WTC11 (cell line): ENCODE results near the gene MGMT. TPM values are rescaled to one million over a fixed set of nuclear protein-coding genes. Genes with fewer than 3 reads are reported as not detected.

ENCODE experiments used
- ATAC-seq: fragments of 200-7000 bp; cut with Tn5 transposase; 2 replicates; pipeline ENCODE4 v1.10.0; 2021; ENCODE audit warnings: mild to moderate bottlenecking, moderate library complexity
- CTCF ChIA-PET: fragments of 300-600 bp; sonication (Branson Sonifier 250); formaldehyde crosslinking; loops from one replicate; lab custom pipeline; 2021; ENCODE audit warnings: antibody characterized with exemption; lab: Charles Lee
- POLR2A ChIA-PET: fragments of 350-600 bp; sonication (Branson Sonifier 250); formaldehyde crosslinking; loops from one replicate; lab custom pipeline; 2021; ENCODE audit warnings: antibody characterized with exemption; lab: Charles Lee
- DNase-seq: peaks from one replicate; pipeline ENCODE4 v3.0.0; 2021; ENCODE audit warnings: low spot score
- H3K27ac Mint-ChIP-seq: 2 replicates; pipeline ENCODE4 v1.8.0; 2021; ENCODE audit warnings: mixed read lengths
- H3K27me3 Mint-ChIP-seq: 2 replicates; pipeline ENCODE4 v1.8.0; 2021; ENCODE audit warnings: low read depth, mild to moderate bottlenecking, moderate library complexity, mixed read lengths
- H3K36me3 Mint-ChIP-seq: 2 replicates; pipeline ENCODE4 v1.8.0; 2021; ENCODE audit warnings: mixed read lengths
- H3K4me1 Mint-ChIP-seq: 2 replicates; pipeline ENCODE4 v1.8.0; 2022; ENCODE audit warnings: mixed read lengths
- H3K4me3 Mint-ChIP-seq: 2 replicates; pipeline ENCODE4 v1.8.0; 2021; ENCODE audit warnings: mild to moderate bottlenecking, moderate library complexity, mixed read lengths
- H3K9me3 Mint-ChIP-seq: 2 replicates; pipeline ENCODE4 v1.8.0; 2021; ENCODE audit warnings: mixed read lengths
- CREB1 ChIP-seq: sonication (generic); formaldehyde crosslinking; IDR thresholded peaks from 2 replicates; pipeline ENCODE4 v1.8.0; 2023; ENCODE audit warnings: mild to moderate bottlenecking, missing genetic modification reagents
- GRHL2 ChIP-seq: fragments of 250-450 bp; sonication (Bioruptor Pico); IDR thresholded peaks from 2 replicates; pipeline ENCODE4 v1.8.0; 2022; ENCODE audit warnings: mild to moderate bottlenecking, moderate library complexity; ENCODE audit not compliant: insufficient replicate concordance, severe bottlenecking
- GTF2I ChIP-seq: fragments of 250-450 bp; sonication (Bioruptor Pico); conservative IDR thresholded peaks from 2 replicates; pipeline ENCODE4 v1.4.0; 2021; ENCODE audit warnings: mild to moderate bottlenecking
- HMGA2 ChIP-seq: fragments of 250-450 bp; sonication (Bioruptor Pico); IDR thresholded peaks from 2 replicates; pipeline ENCODE4 v1.4.0; 2021; ENCODE audit warnings: mild to moderate bottlenecking, moderate library complexity
- IRF2 ChIP-seq: sonication (generic); formaldehyde crosslinking; IDR thresholded peaks from 2 replicates; pipeline ENCODE4 v1.8.0; 2022; ENCODE audit warnings: low read depth, missing genetic modification reagents, borderline replicate concordance
- KAT7 ChIP-seq: sonication (generic); formaldehyde crosslinking; IDR thresholded peaks from 2 replicates; pipeline ENCODE4 v1.8.1; 2023; ENCODE audit warnings: missing genetic modification reagents, mild to moderate bottlenecking, borderline replicate concordance
- MXD4 ChIP-seq: fragments of 250-450 bp; sonication (Bioruptor Pico); IDR thresholded peaks from 2 replicates; pipeline ENCODE4 v1.8.0; 2021; ENCODE audit warnings: mild to moderate bottlenecking, moderate library complexity, borderline replicate concordance
- NR1H2 ChIP-seq: sonication (generic); formaldehyde crosslinking; IDR thresholded peaks from 2 replicates; pipeline ENCODE4 v1.9.0; 2021; ENCODE audit warnings: mild to moderate bottlenecking, moderate library complexity, missing genetic modification reagents
- OVOL2 ChIP-seq: fragments of 250-450 bp; sonication (Bioruptor Pico); IDR thresholded peaks from 2 replicates; pipeline ENCODE4 v1.9.0; 2021; ENCODE audit warnings: mild to moderate bottlenecking, borderline replicate concordance
- PRRX2 ChIP-seq: fragments of 250-450 bp; sonication (Bioruptor Pico); IDR thresholded peaks from 2 replicates; pipeline ENCODE4 v1.8.0; 2021; ENCODE audit warnings: mild to moderate bottlenecking
- SMAD3 ChIP-seq: sonication (generic); formaldehyde crosslinking; IDR thresholded peaks from 2 replicates; pipeline ENCODE4 v1.8.0; 2022; ENCODE audit warnings: missing genetic modification reagents, mild to moderate bottlenecking, borderline replicate concordance
- SOX15 ChIP-seq: fragments of 250-450 bp; sonication (Bioruptor Pico); IDR thresholded peaks from 2 replicates; pipeline ENCODE4 v1.9.0; 2021; ENCODE audit warnings: mild to moderate bottlenecking
- SP1 ChIP-seq: sonication (generic); formaldehyde crosslinking; conservative IDR thresholded peaks from 2 replicates; pipeline ENCODE4 v1.8.1; 2022; ENCODE audit warnings: missing genetic modification reagents
- TEAD4 ChIP-seq: sonication (generic); formaldehyde crosslinking; IDR thresholded peaks from 2 replicates; pipeline ENCODE4 v1.8.0; 2022; ENCODE audit warnings: mild to moderate bottlenecking, missing genetic modification reagents
- ZNF263 ChIP-seq: sonication (generic); formaldehyde crosslinking; IDR thresholded peaks from 2 replicates; pipeline ENCODE4 v1.8.1; 2022; ENCODE audit warnings: low read depth, mild to moderate bottlenecking, moderate library complexity, missing genetic modification reagents
- ZNF416 ChIP-seq: fragments of 250-450 bp; sonication (Bioruptor Pico); IDR thresholded peaks from 2 replicates; pipeline ENCODE4 v1.9.0; 2021; ENCODE audit warnings: mild to moderate bottlenecking, inconsistent platforms
- total RNA-seq: library from RNA; stranded (reverse); gene quantifications from 3 replicates; pipeline ENCODE4 v1.2.3, GENCODE V29; 2021
- TF ChIP-seq, protein P1 (sequence below): sonication (generic); formaldehyde crosslinking; IDR thresholded peaks from 2 replicates; pipeline ENCODE4 v1.8.1; 2023; ENCODE audit warnings: mild to moderate bottlenecking, missing genetic modification reagents, moderate library complexity
- TF ChIP-seq, protein P2 (sequence below): sonication (generic); formaldehyde crosslinking; IDR thresholded peaks from 2 replicates; pipeline ENCODE4 v1.8.0; 2023; ENCODE audit warnings: missing genetic modification reagents, mild to moderate bottlenecking, borderline replicate concordance
- TF ChIP-seq, protein P3 (sequence below): sonication (generic); formaldehyde crosslinking; IDR thresholded peaks from 2 replicates; pipeline ENCODE4 v1.8.0; 2022; ENCODE audit warnings: mild to moderate bottlenecking, missing genetic modification reagents
- TF ChIP-seq, protein P4 (sequence below): fragments of 250-450 bp; sonication (Bioruptor Pico); IDR thresholded peaks from 2 replicates; pipeline ENCODE4 v1.9.0; 2021; ENCODE audit warnings: mild to moderate bottlenecking, borderline replicate concordance

The MGMT gene
- total RNA-seq, 1 experiment from 2014 or later: 11.8 TPM

DNA sequence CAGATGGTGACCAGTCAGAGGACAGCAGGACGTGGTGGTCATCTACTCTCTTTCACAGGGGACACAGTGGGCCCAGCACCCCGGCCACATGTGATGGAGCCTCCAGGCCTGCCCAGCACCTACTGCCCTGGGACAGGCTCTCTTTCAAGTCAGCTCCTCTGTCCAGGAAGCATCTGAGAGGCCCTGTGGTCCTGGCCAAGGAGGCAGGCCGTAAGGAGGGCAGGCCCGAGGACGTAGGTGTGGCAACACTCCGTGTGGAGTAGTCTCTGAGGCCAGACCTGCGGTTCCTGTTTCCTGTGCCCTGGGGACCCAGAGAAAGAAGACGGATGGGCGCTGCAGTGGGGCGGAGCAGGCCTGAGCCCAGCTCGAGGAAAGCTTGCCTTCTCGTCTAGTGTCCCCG is 317.9 kb downstream of the MGMT start:
- no peak for TF ChIP-seq CREB1 (CRISPR knock-in tag)
- TF ChIP-seq, protein P1, sequence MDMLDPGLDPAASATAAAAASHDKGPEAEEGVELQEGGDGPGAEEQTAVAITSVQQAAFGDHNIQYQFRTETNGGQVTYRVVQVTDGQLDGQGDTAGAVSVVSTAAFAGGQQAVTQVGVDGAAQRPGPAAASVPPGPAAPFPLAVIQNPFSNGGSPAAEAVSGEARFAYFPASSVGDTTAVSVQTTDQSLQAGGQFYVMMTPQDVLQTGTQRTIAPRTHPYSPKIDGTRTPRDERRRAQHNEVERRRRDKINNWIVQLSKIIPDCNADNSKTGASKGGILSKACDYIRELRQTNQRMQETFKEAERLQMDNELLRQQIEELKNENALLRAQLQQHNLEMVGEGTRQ: no peak
- TF ChIP-seq GTF2I: no peak
- TF ChIP-seq, protein P2, sequence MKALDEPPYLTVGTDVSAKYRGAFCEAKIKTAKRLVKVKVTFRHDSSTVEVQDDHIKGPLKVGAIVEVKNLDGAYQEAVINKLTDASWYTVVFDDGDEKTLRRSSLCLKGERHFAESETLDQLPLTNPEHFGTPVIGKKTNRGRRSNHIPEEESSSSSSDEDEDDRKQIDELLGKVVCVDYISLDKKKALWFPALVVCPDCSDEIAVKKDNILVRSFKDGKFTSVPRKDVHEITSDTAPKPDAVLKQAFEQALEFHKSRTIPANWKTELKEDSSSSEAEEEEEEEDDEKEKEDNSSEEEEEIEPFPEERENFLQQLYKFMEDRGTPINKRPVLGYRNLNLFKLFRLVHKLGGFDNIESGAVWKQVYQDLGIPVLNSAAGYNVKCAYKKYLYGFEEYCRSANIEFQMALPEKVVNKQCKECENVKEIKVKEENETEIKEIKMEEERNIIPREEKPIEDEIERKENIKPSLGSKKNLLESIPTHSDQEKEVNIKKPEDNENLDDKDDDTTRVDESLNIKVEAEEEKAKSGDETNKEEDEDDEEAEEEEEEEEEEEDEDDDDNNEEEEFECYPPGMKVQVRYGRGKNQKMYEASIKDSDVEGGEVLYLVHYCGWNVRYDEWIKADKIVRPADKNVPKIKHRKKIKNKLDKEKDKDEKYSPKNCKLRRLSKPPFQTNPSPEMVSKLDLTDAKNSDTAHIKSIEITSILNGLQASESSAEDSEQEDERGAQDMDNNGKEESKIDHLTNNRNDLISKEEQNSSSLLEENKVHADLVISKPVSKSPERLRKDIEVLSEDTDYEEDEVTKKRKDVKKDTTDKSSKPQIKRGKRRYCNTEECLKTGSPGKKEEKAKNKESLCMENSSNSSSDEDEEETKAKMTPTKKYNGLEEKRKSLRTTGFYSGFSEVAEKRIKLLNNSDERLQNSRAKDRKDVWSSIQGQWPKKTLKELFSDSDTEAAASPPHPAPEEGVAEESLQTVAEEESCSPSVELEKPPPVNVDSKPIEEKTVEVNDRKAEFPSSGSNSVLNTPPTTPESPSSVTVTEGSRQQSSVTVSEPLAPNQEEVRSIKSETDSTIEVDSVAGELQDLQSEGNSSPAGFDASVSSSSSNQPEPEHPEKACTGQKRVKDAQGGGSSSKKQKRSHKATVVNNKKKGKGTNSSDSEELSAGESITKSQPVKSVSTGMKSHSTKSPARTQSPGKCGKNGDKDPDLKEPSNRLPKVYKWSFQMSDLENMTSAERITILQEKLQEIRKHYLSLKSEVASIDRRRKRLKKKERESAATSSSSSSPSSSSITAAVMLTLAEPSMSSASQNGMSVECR: no peak
- TF ChIP-seq NR1H2 (CRISPR knock-in tag): no peak
- no peak for TF ChIP-seq IRF2
- no peak for TF ChIP-seq KAT7
- TF ChIP-seq PRRX2: no peak
- no peak for TF ChIP-seq ZNF416 (CRISPR knock-in tag)
- TF ChIP-seq TEAD4: no peak
- TF ChIP-seq, protein P3, sequence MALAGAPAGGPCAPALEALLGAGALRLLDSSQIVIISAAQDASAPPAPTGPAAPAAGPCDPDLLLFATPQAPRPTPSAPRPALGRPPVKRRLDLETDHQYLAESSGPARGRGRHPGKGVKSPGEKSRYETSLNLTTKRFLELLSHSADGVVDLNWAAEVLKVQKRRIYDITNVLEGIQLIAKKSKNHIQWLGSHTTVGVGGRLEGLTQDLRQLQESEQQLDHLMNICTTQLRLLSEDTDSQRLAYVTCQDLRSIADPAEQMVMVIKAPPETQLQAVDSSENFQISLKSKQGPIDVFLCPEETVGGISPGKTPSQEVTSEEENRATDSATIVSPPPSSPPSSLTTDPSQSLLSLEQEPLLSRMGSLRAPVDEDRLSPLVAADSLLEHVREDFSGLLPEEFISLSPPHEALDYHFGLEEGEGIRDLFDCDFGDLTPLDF (CRISPR knock-in tag): no peak
- TF ChIP-seq SP1: no peak
- TF ChIP-seq OVOL2 (CRISPR knock-in tag): no peak
- TF ChIP-seq, protein P4, sequence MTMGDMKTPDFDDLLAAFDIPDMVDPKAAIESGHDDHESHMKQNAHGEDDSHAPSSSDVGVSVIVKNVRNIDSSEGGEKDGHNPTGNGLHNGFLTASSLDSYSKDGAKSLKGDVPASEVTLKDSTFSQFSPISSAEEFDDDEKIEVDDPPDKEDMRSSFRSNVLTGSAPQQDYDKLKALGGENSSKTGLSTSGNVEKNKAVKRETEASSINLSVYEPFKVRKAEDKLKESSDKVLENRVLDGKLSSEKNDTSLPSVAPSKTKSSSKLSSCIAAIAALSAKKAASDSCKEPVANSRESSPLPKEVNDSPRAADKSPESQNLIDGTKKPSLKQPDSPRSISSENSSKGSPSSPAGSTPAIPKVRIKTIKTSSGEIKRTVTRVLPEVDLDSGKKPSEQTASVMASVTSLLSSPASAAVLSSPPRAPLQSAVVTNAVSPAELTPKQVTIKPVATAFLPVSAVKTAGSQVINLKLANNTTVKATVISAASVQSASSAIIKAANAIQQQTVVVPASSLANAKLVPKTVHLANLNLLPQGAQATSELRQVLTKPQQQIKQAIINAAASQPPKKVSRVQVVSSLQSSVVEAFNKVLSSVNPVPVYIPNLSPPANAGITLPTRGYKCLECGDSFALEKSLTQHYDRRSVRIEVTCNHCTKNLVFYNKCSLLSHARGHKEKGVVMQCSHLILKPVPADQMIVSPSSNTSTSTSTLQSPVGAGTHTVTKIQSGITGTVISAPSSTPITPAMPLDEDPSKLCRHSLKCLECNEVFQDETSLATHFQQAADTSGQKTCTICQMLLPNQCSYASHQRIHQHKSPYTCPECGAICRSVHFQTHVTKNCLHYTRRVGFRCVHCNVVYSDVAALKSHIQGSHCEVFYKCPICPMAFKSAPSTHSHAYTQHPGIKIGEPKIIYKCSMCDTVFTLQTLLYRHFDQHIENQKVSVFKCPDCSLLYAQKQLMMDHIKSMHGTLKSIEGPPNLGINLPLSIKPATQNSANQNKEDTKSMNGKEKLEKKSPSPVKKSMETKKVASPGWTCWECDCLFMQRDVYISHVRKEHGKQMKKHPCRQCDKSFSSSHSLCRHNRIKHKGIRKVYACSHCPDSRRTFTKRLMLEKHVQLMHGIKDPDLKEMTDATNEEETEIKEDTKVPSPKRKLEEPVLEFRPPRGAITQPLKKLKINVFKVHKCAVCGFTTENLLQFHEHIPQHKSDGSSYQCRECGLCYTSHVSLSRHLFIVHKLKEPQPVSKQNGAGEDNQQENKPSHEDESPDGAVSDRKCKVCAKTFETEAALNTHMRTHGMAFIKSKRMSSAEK: no peak
- no peak for TF ChIP-seq GRHL2
- no peak for TF ChIP-seq HMGA2
- TF ChIP-seq SOX15: no peak
- TF ChIP-seq, all 79 proteins: peak for 0
- Mint-ChIP-seq H3K4me3 (no peak overlapping the region), H3K9me3 (peaks cover 11% of the 10 kb centered on the region), H3K27me3 (no peaks in the 10 kb centered on the region), H3K36me3 (peaks cover 3% of the 10 kb centered on the region; the same call in 1 of the 2 replicates), H3K27ac (no peak overlapping the region), H3K4me1 (no peaks in the 10 kb centered on the region)
- DNase-seq (no peak), ATAC-seq (no peak)
- ChIA-PET CTCF (interaction anchor here (1.4 kb wide), 1 partner anchor 127 kb away, joined by 4 read pairs; no protein-coding TSS in a partner anchor), POLR2A (no interaction called here)

DNA sequence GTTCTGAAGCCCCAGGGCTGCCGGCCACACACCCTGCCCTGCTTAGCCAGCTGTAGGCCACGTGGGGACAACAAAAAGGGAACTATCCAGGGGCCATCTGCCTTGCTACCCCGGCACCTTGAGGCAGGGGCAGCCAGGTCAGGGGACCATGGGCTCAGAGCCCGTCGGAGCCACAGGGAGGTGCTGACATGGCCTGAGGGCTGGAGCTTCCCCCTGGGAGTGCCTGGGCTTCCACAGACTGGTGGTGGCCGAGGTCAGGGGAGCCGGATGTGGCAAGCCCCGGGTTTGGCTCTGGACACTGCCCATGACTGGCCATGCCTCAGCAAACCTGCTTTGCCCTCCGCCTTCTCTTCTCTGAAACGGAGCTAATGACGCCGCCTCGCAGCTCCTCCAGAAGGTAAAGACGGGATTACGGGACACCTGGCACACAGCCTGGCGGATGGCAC is 318.5 kb downstream of the MGMT start:
- H3K4me3 Mint-ChIP-seq: no peak overlapping the region
- peaks cover 3% of the 10 kb centered on the region; the same call in 1 of the 2 replicates for H3K36me3 Mint-ChIP-seq
- TF ChIP-seq SMAD3 (CRISPR knock-in tag): no peak
- TF ChIP-seq CREB1 (CRISPR knock-in tag): no peak
- TF ChIP-seq GRHL2: no peak
- no peak for TF ChIP-seq MXD4 (CRISPR knock-in tag)
- no peak for TF ChIP-seq PRRX2
- TF ChIP-seq ZNF263 (CRISPR knock-in tag): no peak
- H3K27ac Mint-ChIP-seq: no peak overlapping the region
- CTCF ChIA-PET: interaction anchor here (0.7 to 1.4 kb wide), 2 partner anchors 127 to 259 kb away, joined by 3 to 4 read pairs; no protein-coding TSS in a partner anchor
- ATAC-seq (no peak), DNase-seq (no peak)
- H3K4me1 Mint-ChIP-seq: no peaks in the 10 kb centered on the region
- POLR2A ChIA-PET: no interaction called here
- peaks cover 14% of the 10 kb centered on the region for H3K9me3 Mint-ChIP-seq
- no peaks in the 10 kb centered on the region for H3K27me3 Mint-ChIP-seq
